ENCODE measurements around the gene NEDD4L.

GRCh38 chr18:58098706-58099105 is 54.7 kb downstream of the NEDD4L start:
- no peak for TF ChIP-seq CTCF (optimal IDR thresholded peaks at IDR 0.05 in 1 of 3, IDR thresholded peaks at IDR 0.05 in 1 of 3, conservative IDR thresholded peaks at IDR 0.05 in 1 of 3; ENCODE audit: extremely low read depth in 1 of 3, insufficient read depth in 2 of 3, low read length in 3 of 3)
- TF ChIP-seq EZH2 (IDR thresholded peaks at IDR 0.05; ENCODE audit: low read length) = no peak

Data from keratinocyte (primary cell).